Esophagus (tissue), 2 donors: Measurements from ENCODE around the gene CALD1. TPM values are rescaled to one million over a fixed set of nuclear protein-coding genes. Genes with fewer than 3 reads are reported as not detected.

ENCODE experiments used
- H3K27ac ChIP-seq, 2 donors: one replicate each; pipeline ENCODE4 v1.5.1; 2013; ENCODE audit warnings: low read depth in 2 of 2, mild to moderate bottlenecking in 2 of 2, inconsistent platforms in 1 of 2, low read length in 1 of 2, moderate library complexity in 1 of 2
- H3K27me3 ChIP-seq, 2 donors: one replicate each; pipeline ENCODE4 v1.6.1; 2013; ENCODE audit warnings: low read length in 2 of 2, control low read depth in 1 of 2, mild to moderate bottlenecking in 1 of 2; ENCODE audit not compliant: insufficient read depth in 2 of 2, control insufficient read depth in 1 of 2
- H3K36me3 ChIP-seq, 2 donors: one replicate each; pipeline ENCODE4 v1.6.1; 2013; ENCODE audit warnings: low read length in 1 of 2; ENCODE audit not compliant: control insufficient read depth in 2 of 2, insufficient read depth in 2 of 2
- H3K4me1 ChIP-seq, 2 donors: one replicate each; pipeline ENCODE4 v1.6.1; 2013; ENCODE audit warnings: low read length in 1 of 2; ENCODE audit not compliant: control insufficient read depth in 2 of 2, insufficient read depth in 2 of 2
- H3K4me3 ChIP-seq, 2 donors: one replicate each; pipeline ENCODE4 v1.5.1; 2013; ENCODE audit warnings: low read length in 2 of 2, mild to moderate bottlenecking in 2 of 2, low read depth in 1 of 2, moderate library complexity in 1 of 2
- H3K9me3 ChIP-seq, 2 donors: one replicate each; pipeline ENCODE4 v1.6.1; 2013; ENCODE audit warnings: mild to moderate bottlenecking in 2 of 2, low read depth in 1 of 2, low read length in 1 of 2, moderate library complexity in 1 of 2; ENCODE audit not compliant: control insufficient read depth in 2 of 2, insufficient read depth in 1 of 2
- WGBS, 2 donors: extraction: QIAGEN DNeasy Blood & Tissue Kit; methylation state at CpG; one replicate each; pipeline ENCODE4 v1.1.7; 2013; 5-methylcytosine and 5-hydroxymethylcytosine counted together
- polyA plus RNA-seq, 2 donors: library from polyadenylated mRNA; stranded (reverse); fragments of 200-250 nt; gene quantifications; one replicate each; pipeline ENCODE4 v1.2.3, GENCODE V29; 2013
- donor health status: healthy with polysubstance abuse.
- donor health status: Bipolar disorder and iron deficiency.

Gene CALD1
- polyA plus RNA-seq, 2 donors = 93.4 to 128 TPM

- Histone ChIP-seq H3K4me3 (no peak overlapping the region), H3K9me3 (no peaks in the 10 kb centered on the region), H3K4me1 (no peaks in the 10 kb centered on the region), H3K27me3 (no peaks in the 10 kb centered on the region), H3K36me3 (no peaks in the 10 kb centered on the region), H3K27ac (no peak overlapping the region)
- 63 to 73% methylated on average over 3 of the region's 3 CpGs for WGBS, 2 donors
Measured at GRCh38 chr7:134829380-134829986, 50.0 kb downstream of the CALD1 start.

GRCh38 chr7:134831862-134832261 is 52.4 kb downstream of the CALD1 start:
- Histone ChIP-seq H3K9me3 (no peaks in the 10 kb centered on the region), H3K36me3 (no peaks in the 10 kb centered on the region), H3K4me1 (no peaks in the 10 kb centered on the region), H3K4me3 (no peak overlapping the region), H3K27ac (peak overlapping the region in 1 of 2 donors; percentile 36), H3K27me3 (no peaks in the 10 kb centered on the region)
- 69 to 71% methylated on average over 15 of the region's 15 CpGs for WGBS, 2 donors

- H3K27ac ChIP-seq = peak overlapping the region in 1 of 2 donors; percentile 69
- no peaks in the 10 kb centered on the region for H3K36me3 ChIP-seq
- no peaks in the 10 kb centered on the region for H3K9me3 ChIP-seq
Measured at GRCh38 chr7:134832367-134832766, 52.9 kb downstream of the CALD1 start.

GRCh38 chr7:134834689-134835462 is 55.4 kb downstream of the CALD1 start:
- Histone ChIP-seq H3K4me3 (no peak overlapping the region), H3K9me3 (no peaks in the 10 kb centered on the region), H3K4me1 (no peaks in the 10 kb centered on the region), H3K27ac (peak overlapping the region; percentile 8 to 59), H3K36me3 (no peaks in the 10 kb centered on the region), H3K27me3 (no peaks in the 10 kb centered on the region)
- WGBS, 2 donors = 64 to 71% methylated on average over 3 of the region's 3 CpGs

More at GRCh38 chr7:134832367-134832766, 52.9 kb downstream of the CALD1 start:
- no peaks in the 10 kb centered on the region for H3K4me1 ChIP-seq
- WGBS, 2 donors = 74 to 83% methylated on average over 3 of the region's 3 CpGs
- H3K4me3 ChIP-seq = no peak overlapping the region
- H3K27me3 ChIP-seq = no peaks in the 10 kb centered on the region

GRCh38 chr7:134835463-134835823 is 56.0 kb downstream of the CALD1 start:
- no peaks in the 10 kb centered on the region for H3K9me3 ChIP-seq
- H3K4me3 ChIP-seq = no peak overlapping the region
- 72 to 75% methylated on average over 4 of the region's 4 CpGs for WGBS, 2 donors
- H3K27ac ChIP-seq = no peak overlapping the region
- H3K36me3 ChIP-seq = no peaks in the 10 kb centered on the region
- H3K4me1 ChIP-seq = no peaks in the 10 kb centered on the region
- H3K27me3 ChIP-seq = no peaks in the 10 kb centered on the region

GRCh38 chr7:134836447-134836846 is 57.0 kb downstream of the CALD1 start:
- Histone ChIP-seq H3K4me3 (no peak overlapping the region), H3K27ac (peak overlapping the region in 1 of 2 donors; percentile 24), H3K4me1 (no peaks in the 10 kb centered on the region), H3K27me3 (no peaks in the 10 kb centered on the region), H3K36me3 (no peaks in the 10 kb centered on the region), H3K9me3 (no peaks in the 10 kb centered on the region)
- WGBS, 2 donors = 74 to 75% methylated on average over 6 of the region's 6 CpGs

- Histone ChIP-seq H3K9me3 (no peaks in the 10 kb centered on the region), H3K4me1 (peaks cover 0 to 2% of the 10 kb centered on the region in 2 donors), H3K36me3 (no peaks in the 10 kb centered on the region), H3K27ac (peak overlapping the region in 1 of 2 donors; percentile 28), H3K4me3 (no peak overlapping the region), H3K27me3 (no peaks in the 10 kb centered on the region)
Measured at GRCh38 chr7:134839298-134839697, 59.9 kb downstream of the CALD1 start.

- H3K4me1 ChIP-seq = peaks cover 0 to 4% of the 10 kb centered on the region in 2 donors
- H3K4me3 ChIP-seq = no peak overlapping the region
- no peaks in the 10 kb centered on the region for H3K9me3 ChIP-seq
- no peak overlapping the region for H3K27ac ChIP-seq
- no peaks in the 10 kb centered on the region for H3K27me3 ChIP-seq
- H3K36me3 ChIP-seq = no peaks in the 10 kb centered on the region
Measured at GRCh38 chr7:134842062-134842461, 62.6 kb downstream of the CALD1 start.

- no peak overlapping the region for H3K4me3 ChIP-seq
- H3K36me3 ChIP-seq = no peaks in the 10 kb centered on the region
- peak overlapping the region in 1 of 2 donors; percentile 65 for H3K27ac ChIP-seq
- H3K4me1 ChIP-seq = peaks cover 2 to 4% of the 10 kb centered on the region in 2 donors
- H3K27me3 ChIP-seq = no peaks in the 10 kb centered on the region
- no peaks in the 10 kb centered on the region for H3K9me3 ChIP-seq
- WGBS, 2 donors = 66 to 70% methylated on average over 8 of the region's 8 CpGs
Measured at GRCh38 chr7:134842886-134843430, 63.5 kb downstream of the CALD1 start.
